GM12892 (cell line): ENCODE measurements around the gene PDGFB.

Experiments used
- POLR2A ChIP-seq: IDR thresholded peaks from 2 replicates; pipeline ENCODE4 v1.6.1; 2011; ENCODE audit warnings: low read depth, low read length, control low read depth
- POLR2AphosphoS5 ChIP-seq: IDR thresholded peaks from 2 replicates; pipeline ENCODE4 v1.6.1; 2011; ENCODE audit warnings: low read depth, low read length, control low read depth

- TF ChIP-seq POLR2A (no peak), POLR2AphosphoS5 (no peak)
These were observed 25.5 kb upstream of the PDGFB start for GRCh38 chr22:39270280-39270679.
